NCI-H1436 (cell line): ENCODE measurements around the gene USP40.

ENCODE experiments used
- DNase-seq: peaks from one replicate; lab custom pipeline; 2025; lab: John Stamatoyannopoulos, UW

The USP40 gene

GRCh38 chr2:233551491-233551890, 15.1 kb downstream of the USP40 start:
- no peak for DNase-seq

DNA sequence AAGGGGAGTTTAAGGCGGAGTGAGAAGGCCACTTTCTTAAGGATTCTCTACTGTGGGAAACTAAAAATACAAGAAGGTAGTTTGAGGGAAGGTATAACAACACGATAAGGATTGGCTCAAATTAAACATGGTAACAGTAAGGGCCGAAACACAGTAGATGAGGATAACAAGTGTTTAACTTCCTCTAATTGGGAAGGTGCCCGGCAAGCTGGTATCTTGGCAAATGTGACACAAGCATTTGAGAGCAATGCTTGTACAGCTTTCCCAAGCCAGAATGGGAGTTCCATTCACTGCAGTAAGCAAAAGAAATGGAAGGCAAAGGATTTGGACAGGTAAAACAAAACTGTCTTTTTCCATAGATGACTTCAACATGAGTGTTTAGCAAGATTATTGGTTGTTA, 19.8 kb downstream of the USP40 start:
- DNase-seq: no peak

GRCh38 chr2:233546101-233546500, 20.5 kb downstream of the USP40 start:
- DNase-seq: no peak

DNA sequence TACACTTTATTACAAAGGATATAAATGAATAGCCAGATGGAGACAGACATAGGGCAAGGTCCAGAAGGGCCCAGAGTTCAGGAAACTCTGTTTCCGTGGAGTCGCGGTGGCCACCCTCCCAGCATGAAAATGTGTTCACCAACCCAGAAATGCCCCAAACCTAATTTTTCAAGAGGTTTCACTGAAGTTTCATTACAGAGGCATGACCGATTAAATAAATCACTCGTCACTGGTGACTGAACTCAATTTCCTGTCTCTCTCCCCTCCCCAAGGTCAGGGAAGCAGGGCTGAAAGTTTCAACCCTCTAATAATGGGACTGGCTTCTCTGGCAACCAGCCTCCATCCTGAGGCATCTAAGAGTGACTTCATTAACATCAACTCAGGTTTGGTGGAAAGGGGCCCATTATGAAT, 22.4 kb downstream of the USP40 start:
- DNase-seq: no peak

- no peak for DNase-seq
These were observed 24.1 kb downstream of the USP40 start for GRCh38 chr2:233542507-233542906.

DNA sequence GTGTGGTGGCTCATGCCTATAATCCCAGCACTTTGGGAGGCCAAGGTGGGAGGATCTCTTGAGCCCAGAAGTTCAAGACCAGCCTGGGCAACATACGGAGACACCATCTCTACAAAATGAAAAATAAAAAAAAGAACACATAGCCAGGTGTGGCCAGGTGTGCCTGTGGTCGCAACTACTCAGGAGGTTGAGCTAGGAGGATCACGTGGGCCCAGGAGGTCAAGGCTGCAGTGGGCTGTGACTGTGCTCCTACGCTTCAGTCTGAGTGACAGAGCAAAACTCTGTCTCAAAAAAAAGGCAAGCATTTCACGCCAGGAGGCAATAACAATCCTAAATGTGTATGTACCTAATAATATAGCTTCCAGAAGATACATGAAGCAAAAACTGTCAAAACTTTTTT, 27.8 kb downstream of the USP40 start:
- no peak for DNase-seq

GRCh38 chr2:233535271-233535670, 31.3 kb downstream of the USP40 start:
- DNase-seq: no peak

- no peak for DNase-seq
These were observed 33.6 kb downstream of the USP40 start for GRCh38 chr2:233532971-233533370.

DNA sequence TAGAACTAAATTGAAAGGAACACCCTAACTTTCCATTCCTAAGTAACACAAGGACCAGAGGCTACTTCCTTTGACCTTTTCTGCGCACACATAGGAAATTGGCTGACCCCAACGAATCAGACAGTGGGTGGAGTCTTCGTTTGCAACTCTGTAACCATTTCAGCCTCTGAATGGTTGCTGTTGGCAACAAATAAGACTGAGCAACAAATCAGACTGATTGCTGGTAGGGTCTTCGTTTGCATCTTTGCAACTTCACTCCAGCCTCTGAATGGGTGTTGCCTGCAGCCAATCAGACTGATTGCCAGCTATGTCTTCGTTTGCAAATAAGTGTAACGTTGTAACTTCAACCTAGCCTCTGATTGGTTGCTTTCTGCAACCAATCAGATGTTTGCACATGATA, 34.6 kb downstream of the USP40 start:
- DNase-seq: no peak

GRCh38 chr2:233530381-233530780, 36.2 kb downstream of the USP40 start:
- DNase-seq: no peak

DNA sequence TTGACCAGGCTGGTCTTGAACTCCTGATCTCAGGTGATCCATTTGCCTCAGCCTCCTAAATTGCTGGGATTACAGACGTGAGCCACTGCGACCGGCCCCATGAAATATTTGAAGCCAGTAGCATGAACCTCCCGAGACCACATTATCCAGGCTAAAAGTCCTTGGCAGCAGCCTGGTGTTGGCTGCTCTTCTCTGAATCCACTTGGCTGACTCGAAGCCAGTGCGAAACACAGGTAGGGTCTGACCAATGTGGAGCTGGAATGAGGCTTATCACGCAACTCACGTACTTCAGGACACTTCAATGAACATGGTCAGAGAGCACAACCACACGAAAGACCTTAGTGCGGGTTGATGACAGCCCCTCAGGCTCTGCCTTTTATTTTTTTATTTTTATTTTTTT, 38.4 kb downstream of the USP40 start:
- DNase-seq: no peak

- DNase-seq: no peak
These were observed 40.8 kb downstream of the USP40 start for GRCh38 chr2:233525791-233526190.

- DNase-seq: no peak
These were observed 46.6 kb downstream of the USP40 start for GRCh38 chr2:233519787-233520611.

GRCh38 chr2:233513953-233514655, 52.5 kb downstream of the USP40 start:
- DNase-seq: no peak

- no peak for DNase-seq
These were observed 62.5 kb downstream of the USP40 start for GRCh38 chr2:233503947-233504637.

GRCh38 chr2:233503481-233503880, 63.1 kb downstream of the USP40 start:
- no peak for DNase-seq

DNA sequence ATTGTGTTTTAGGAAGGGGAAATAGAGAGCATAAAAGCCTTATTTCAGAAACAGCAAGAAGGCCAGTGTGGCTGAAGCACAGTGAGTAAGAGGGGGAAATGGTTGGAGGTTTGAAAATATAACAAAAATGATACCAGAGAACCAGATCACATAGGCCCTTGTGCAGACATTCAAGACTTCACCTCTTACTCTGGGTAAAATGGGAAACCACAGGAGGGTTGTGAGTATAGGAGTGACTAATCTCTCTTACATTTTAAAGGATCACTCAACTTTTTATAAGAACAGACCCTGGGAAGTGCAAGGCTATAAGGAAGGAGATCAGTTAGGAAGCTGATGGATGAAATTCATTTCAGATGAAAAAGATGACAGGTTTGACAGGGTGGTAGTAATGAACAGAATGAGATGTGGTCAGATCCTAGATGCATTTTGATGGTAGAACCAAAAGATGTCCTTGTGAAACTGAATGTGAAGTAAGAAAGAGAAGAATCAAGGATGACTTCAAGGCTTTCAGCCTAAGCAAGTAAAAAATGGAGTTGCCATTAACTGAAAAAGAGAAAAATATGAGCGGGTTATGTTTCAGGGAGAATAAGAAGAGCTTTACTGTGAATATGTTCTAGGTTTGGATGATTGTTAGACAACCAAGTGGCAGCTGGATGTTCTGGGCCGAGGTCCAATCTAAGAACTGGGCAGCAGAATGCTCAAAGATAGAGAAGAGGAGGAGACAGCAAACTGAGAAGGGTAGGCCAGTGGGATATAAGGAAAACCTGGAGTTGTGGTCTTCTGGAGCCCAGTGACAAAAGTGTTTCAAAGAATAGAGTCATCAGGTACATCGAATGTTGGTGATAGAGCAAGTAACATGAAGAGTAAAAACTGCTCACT, 65.1 kb downstream of the USP40 start:
- no peak for DNase-seq

GRCh38 chr2:233499928-233500327, 66.7 kb downstream of the USP40 start:
- no peak for DNase-seq

DNA sequence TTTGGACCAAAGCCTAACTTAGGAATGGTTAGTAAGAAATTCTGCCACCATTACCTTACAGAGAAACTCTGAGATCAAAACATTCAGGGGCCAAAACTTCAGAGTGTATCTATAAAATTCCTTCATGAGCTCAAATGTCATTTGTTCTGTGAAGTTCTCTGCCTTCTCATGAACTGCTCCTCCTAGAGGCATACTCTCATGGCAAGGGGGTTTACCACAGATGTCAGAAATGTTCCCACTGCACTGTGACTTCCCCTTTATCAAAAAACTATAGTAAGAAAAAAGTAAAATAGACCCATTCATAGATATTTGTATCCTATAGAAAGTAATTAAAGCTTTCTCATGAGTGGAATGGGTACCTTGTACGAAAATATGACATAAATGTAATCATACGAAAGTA, 68.5 kb downstream of the USP40 start:
- DNase-seq: no peak

DNA sequence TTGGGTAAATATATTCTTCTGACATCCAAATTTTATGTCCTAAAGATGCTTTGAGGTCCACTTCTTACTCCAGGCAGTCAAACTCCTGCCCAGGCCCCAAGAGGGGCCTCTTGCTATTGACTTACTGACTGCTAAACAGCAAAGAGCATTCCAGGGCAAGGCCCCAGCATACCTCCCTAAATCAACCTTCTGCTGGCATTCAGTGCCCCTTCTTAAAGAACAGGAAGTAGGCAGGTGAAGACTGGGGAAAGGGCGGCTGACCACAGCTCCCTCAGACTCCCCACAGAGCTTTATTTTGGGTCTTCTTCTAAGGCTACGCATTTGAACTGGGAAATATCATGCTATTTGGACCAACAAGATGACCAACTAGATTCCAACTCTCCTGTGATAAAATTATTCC, 68.9 kb downstream of the USP40 start:
- DNase-seq: no peak

- DNase-seq: no peak
These were observed 70.8 kb downstream of the USP40 start for GRCh38 chr2:233495503-233496496.
